GM12878 (cell line): ENCODE results near the gene NR6A1. TPM values are rescaled to one million over a fixed set of nuclear protein-coding genes. Genes with fewer than 3 reads are reported as not detected.

Source experiments
- ASH2L ChIP-seq: fragments of 300-600, 200-600 bp; sonication (generic); IDR thresholded peaks from 2 replicates; pipeline ENCODE4 v1.6.1; 2017; ENCODE audit warnings: low read depth, mild to moderate bottlenecking, borderline replicate concordance
- ATF7 ChIP-seq: fragments of 450-650 bp; IDR thresholded peaks from 2 replicates; pipeline ENCODE4 v1.6.1; 2016; ENCODE audit warnings: low read depth, mild to moderate bottlenecking
- BHLHE40 ChIP-seq, 2 experiments: fragments of 450-650 bp in 1 of 2; IDR thresholded peaks; 2 replicates each; pipeline ENCODE4 v1.6.1; 2011 to 2017; ENCODE audit warnings: low read depth in 2 of 2, borderline replicate concordance in 1 of 2, improper control_type of control experiment in 1 of 2, low read length in 1 of 2, mild to moderate bottlenecking in 1 of 2
- CBFB ChIP-seq: IDR thresholded peaks from 2 replicates; pipeline ENCODE4 v1.6.1; 2016; ENCODE audit warnings: antibody characterized with exemption, low read depth
- CTCF ChIP-seq, 3 experiments: IDR thresholded peaks in 2 of 3; conservative IDR thresholded peaks in 1 of 3; 2 replicates each; pipeline ENCODE4 v1.5.1; 2011; ENCODE audit warnings: low read depth in 3 of 3, low read length in 3 of 3, mild to moderate bottlenecking in 3 of 3, control low read depth in 2 of 3, moderate library complexity in 2 of 3, inconsistent platforms in 1 of 3, mixed read lengths in 1 of 3; ENCODE audit not compliant: control insufficient read depth in 2 of 3, insufficient read depth in 1 of 3; ENCODE audit errors: extremely low read depth in 1 of 3
- E4F1 ChIP-seq: fragments of 450-650 bp; IDR thresholded peaks from 2 replicates; pipeline ENCODE4 v1.6.1; 2018; ENCODE audit warnings: borderline replicate concordance, mild to moderate bottlenecking; ENCODE audit not compliant: partially characterized antibody
- ELK1 ChIP-seq: IDR thresholded peaks from 2 replicates; pipeline ENCODE4 v1.6.1; 2012; ENCODE audit warnings: low read depth, low read length, improper control_type of control experiment
- GATAD2B ChIP-seq: fragments of 450-650 bp; conservative IDR thresholded peaks from 2 replicates; pipeline ENCODE4 v1.6.1; 2017; ENCODE audit warnings: low read depth, mild to moderate bottlenecking, moderate library complexity
- KLF5 ChIP-seq: fragments of 450-650 bp; IDR thresholded peaks from 2 replicates; pipeline ENCODE4 v1.6.1; 2014; ENCODE audit warnings: mild to moderate bottlenecking; ENCODE audit not compliant: partially characterized antibody
- NFYA ChIP-seq: IDR thresholded peaks from 2 replicates; pipeline ENCODE4 v1.6.1; 2011; ENCODE audit warnings: low read depth, mild to moderate bottlenecking, low read length, improper control_type of control experiment, borderline replicate concordance
- NKRF ChIP-seq: fragments of 450-650 bp; conservative IDR thresholded peaks from 2 replicates; pipeline ENCODE4 v1.6.1; 2017; ENCODE audit warnings: mild to moderate bottlenecking, moderate library complexity
- NR2C1 ChIP-seq: fragments of 450-650 bp; IDR thresholded peaks from 2 replicates; pipeline ENCODE4 v1.6.1; 2017; ENCODE audit warnings: antibody characterized with exemption, mild to moderate bottlenecking, moderate library complexity
- PAX8 ChIP-seq: fragments of 450-650 bp; IDR thresholded peaks from 2 replicates; pipeline ENCODE4 v1.6.1; 2017; ENCODE audit warnings: mild to moderate bottlenecking, moderate library complexity
- RAD21 ChIP-seq: IDR thresholded peaks from 2 replicates; pipeline ENCODE4 v1.6.1; 2011; ENCODE audit warnings: mild to moderate bottlenecking, low read depth, low read length, moderate library complexity; ENCODE audit not compliant: insufficient read depth
- RCOR1 ChIP-seq: conservative IDR thresholded peaks from 2 replicates; pipeline ENCODE4 v1.6.1; 2012; ENCODE audit warnings: low read depth, low read length, improper control_type of control experiment
- SREBF2 ChIP-seq: IDR thresholded peaks from 2 replicates; pipeline ENCODE4 v1.6.1; 2012; ENCODE audit warnings: mild to moderate bottlenecking, low read length
- SUZ12 ChIP-seq: fragments of 200-600 bp; sonication (generic); IDR thresholded peaks from one replicate; pipeline ENCODE4 v1.6.1; 2018; ENCODE audit warnings: antibody characterized with exemption, mild to moderate bottlenecking; ENCODE audit not compliant: unreplicated experiment
- YY1 ChIP-seq: IDR thresholded peaks from 2 replicates; pipeline ENCODE4 v1.6.1; 2011; ENCODE audit warnings: low read depth, mild to moderate bottlenecking, low read length
- ZNF384 ChIP-seq: IDR thresholded peaks from 2 replicates; pipeline ENCODE4 v1.6.1; 2012; ENCODE audit warnings: low read depth, mild to moderate bottlenecking, low read length, improper control_type of control experiment, borderline replicate concordance
- ZZZ3 ChIP-seq: IDR thresholded peaks from 2 replicates; pipeline ENCODE4 v1.6.1; 2011; ENCODE audit warnings: low read depth; ENCODE audit not compliant: control insufficient read depth, insufficient read length
- polyA plus RNA-seq, 11 experiments: library from polyadenylated mRNA; depleted of rRNA in 4 of 11; unstranded in 6 of 11; stranded (reverse) in 5 of 11; fragments of >200 nt; fragmentation: Nextera tagmentation in 4 of 11; fragmentation: Illumina TruSeq in 1 of 11; extraction: Ambion mirVana in 4 of 11; extraction: Trizol in 1 of 11; gene quantifications; 1 replicate in 1 of 11; 2 replicates in 10 of 11; pipeline versions ENCODE4 v1.2.1 to v1.2.3, GENCODE V29; 2011 to 2016; ENCODE audit warnings: inconsistent platforms in 2 of 11, missing spikeins in 2 of 11, low read depth in 1 of 11
- total RNA-seq, 4 experiments: library from RNA; depleted of rRNA in 3 of 4; stranded (reverse); fragments of >200 nt in 3 of 4; fragmentation: Illumina TruSeq in 1 of 4; extraction: Trizol in 1 of 4; gene quantifications; 2 replicates each; pipeline versions ENCODE4 v1.2.1 to v1.2.3, GENCODE V29; 2013 to 2021

Gene NR6A1
- total and polyA plus RNA-seq, 10 of the 15 experiments (the other 5 are each of a cell fraction or from before 2014, with no cell fraction given), result 1.2 to 9.2 (median 4.6) TPM

- TF ChIP-seq E4F1 (no peak), CBFB (no peak), CTCF (IDR thresholded peaks at IDR 0.05 in 2 of 3, conservative IDR thresholded peaks at IDR 0.05 in 1 of 3; ENCODE audit: control insufficient read depth in 2 of 3, extremely low read depth in 1 of 3, insufficient read depth in 1 of 3, low read depth in 3 of 3, low read length in 3 of 3) (peak; percentile 43 to 61 (median 61)), ELK1 (no peak), SUZ12 (no peak), ZNF384 (no peak), NR2C1 (no peak), GATAD2B (no peak), ZZZ3 (no peak), BHLHE40 (IDR thresholded peaks at IDR 0.05; ENCODE audit: borderline replicate concordance in 1 of 2, low read depth in 2 of 2, low read length in 1 of 2) (no peak), ATF7 (no peak), PAX8 (no peak), SREBF2 (no peak), YY1 (peak; percentile 69; the same call in 1 of the 2 replicates), ASH2L (no peak), NKRF (no peak), NFYA (no peak), KLF5 (no peak), RCOR1 (no peak), RAD21 (peak; percentile 27; the same call in 1 of the 2 replicates)
Measured at GRCh38 chr9:124480621-124480981, 290.5 kb downstream of the NR6A1 start (continued).
